ENCODE results near the gene PRR29.
"Not testable (repeated sequence)": the region's sequence is repeated elsewhere in the genome, so short reads cannot be mapped to it uniquely, and the experiment has no call there.

PRR29 gene

GRCh38 chr17:64015447-64015846 is 17.3 kb downstream of the PRR29 start:
- no peak for DNase-seq (ENCODE audit: low read depth, low spot score)

- DNase-seq (ENCODE audit: low read depth, low spot score): no peak
Observed at GRCh38 chr17:64016231-64016784, 18.2 kb downstream of the PRR29 start.

GRCh38 chr17:64016974-64017373 is 18.8 kb downstream of the PRR29 start:
- no peak for DNase-seq (ENCODE audit: low read depth, low spot score)

- no peak for DNase-seq (ENCODE audit: low read depth, low spot score)
Observed at GRCh38 chr17:64017381-64017980, 19.3 kb downstream of the PRR29 start.

- not testable (repeated sequence) for DNase-seq (ENCODE audit: low read depth, low spot score)
Observed at GRCh38 chr17:64019551-64019961, 21.4 kb downstream of the PRR29 start.

- no peak for DNase-seq (ENCODE audit: low read depth, low spot score)
Observed at GRCh38 chr17:64020056-64020766, 22.1 kb downstream of the PRR29 start, which contains the start of gene ICAM2. ICAM2 (minus strand) TSS chr17:64020633; CDS start chr17:64006691, 13,942 bp downstream.

- no peak for DNase-seq (ENCODE audit: low read depth, low spot score)
Observed at GRCh38 chr17:64022611-64023063, 24.5 kb downstream of the PRR29 start.

GRCh38 chr17:64024215-64024654 is 26.1 kb downstream of the PRR29 start:
- no peak for DNase-seq (ENCODE audit: low read depth, low spot score)

GRCh38 chr17:64024781-64025731 is 26.9 kb downstream of the PRR29 start:
- DNase-seq (ENCODE audit: low read depth, low spot score): no peak

- peak; percentile 76 for DNase-seq (ENCODE audit: low read depth, low spot score)
Observed at GRCh38 chr17:64025732-64026294, 27.7 kb downstream of the PRR29 start.

- peak; percentile 80 for DNase-seq (ENCODE audit: low read depth, low spot score)
Observed at GRCh38 chr17:64028874-64029464, 30.8 kb downstream of the PRR29 start.

- DNase-seq (ENCODE audit: low read depth, low spot score): peak; percentile 12
Observed at GRCh38 chr17:64032081-64032480, 33.9 kb downstream of the PRR29 start.

GRCh38 chr17:64036198-64036922 is 38.2 kb downstream of the PRR29 start:
- no peak for DNase-seq (ENCODE audit: low read depth, low spot score)

- no peak for DNase-seq (ENCODE audit: low read depth, low spot score)
Observed at GRCh38 chr17:64037180-64037579, 39.0 kb downstream of the PRR29 start.

GRCh38 chr17:64037802-64038201 is 39.7 kb downstream of the PRR29 start:
- DNase-seq (ENCODE audit: low read depth, low spot score): no peak

GRCh38 chr17:64038331-64039105 is 40.4 kb downstream of the PRR29 start:
- DNase-seq (ENCODE audit: low read depth, low spot score): no peak

- no peak for DNase-seq (ENCODE audit: low read depth, low spot score)
Observed at GRCh38 chr17:64039106-64039400, 40.9 kb downstream of the PRR29 start.

- DNase-seq (ENCODE audit: low read depth, low spot score): no peak
Observed at GRCh38 chr17:64040206-64040605, 42.1 kb downstream of the PRR29 start.

GRCh38 chr17:64041912-64042311 is 43.8 kb downstream of the PRR29 start:
- no peak for DNase-seq (ENCODE audit: low read depth, low spot score)

Data from astrocyte of the hippocampus (primary cell).